MM.1S (cell line): ENCODE results near the gene JMJD6.

Experiments used
- EZH2 ChIP-seq: fragments of 300-600 bp; sonication (generic); optimal IDR thresholded peaks from 2 replicates; pipeline ENCODE3; 2017; ENCODE audit warnings: low read depth, mild to moderate bottlenecking, antibody characterized with exemption, low read length, mixed read lengths
- EZH2phosphoT487 ChIP-seq: fragments of 300-600 bp; sonication (generic); IDR thresholded peaks from 2 replicates; pipeline ENCODE4 v1.6.1; 2018; ENCODE audit warnings: antibody characterized with exemption, low read length
- TF ChIP-seq, protein P1 (sequence below): fragments of 300-600 bp; sonication (generic); IDR thresholded peaks from 2 replicates; pipeline ENCODE4 v1.5.1; 2016; ENCODE audit warnings: antibody characterized with exemption, low read length, mixed read lengths

DNA sequence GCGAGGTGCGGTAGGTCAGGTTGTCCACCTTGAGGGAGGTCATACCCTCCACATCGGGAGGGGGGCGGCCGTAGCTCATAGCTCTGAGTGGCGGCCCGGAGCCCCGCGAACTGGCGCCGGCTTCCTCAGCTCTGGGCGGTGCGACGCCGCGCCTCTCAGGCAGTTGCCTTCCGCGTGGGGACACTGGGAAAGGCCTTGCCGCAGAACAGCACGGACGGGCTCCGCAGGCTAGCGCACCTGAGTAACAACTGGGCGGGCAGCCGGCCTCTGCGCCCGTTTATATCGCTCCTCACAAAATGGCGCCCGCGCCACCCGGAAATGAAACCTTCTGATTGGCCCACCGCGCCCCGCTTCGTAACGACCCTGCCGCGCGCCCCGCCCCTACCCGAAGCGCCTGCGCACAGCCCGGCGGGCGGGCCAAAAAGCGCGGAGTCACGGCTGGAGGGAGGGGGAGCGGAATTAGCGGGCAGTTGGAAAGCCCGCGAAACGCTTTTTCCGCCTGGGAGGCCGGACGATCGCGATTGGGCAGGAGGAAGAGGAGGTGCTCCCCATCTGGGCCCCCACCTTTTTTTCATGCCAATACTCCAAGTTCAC is 10.8 kb upstream of the JMJD6 start, which contains the start of gene SRSF2:
- TF ChIP-seq, protein P1, sequence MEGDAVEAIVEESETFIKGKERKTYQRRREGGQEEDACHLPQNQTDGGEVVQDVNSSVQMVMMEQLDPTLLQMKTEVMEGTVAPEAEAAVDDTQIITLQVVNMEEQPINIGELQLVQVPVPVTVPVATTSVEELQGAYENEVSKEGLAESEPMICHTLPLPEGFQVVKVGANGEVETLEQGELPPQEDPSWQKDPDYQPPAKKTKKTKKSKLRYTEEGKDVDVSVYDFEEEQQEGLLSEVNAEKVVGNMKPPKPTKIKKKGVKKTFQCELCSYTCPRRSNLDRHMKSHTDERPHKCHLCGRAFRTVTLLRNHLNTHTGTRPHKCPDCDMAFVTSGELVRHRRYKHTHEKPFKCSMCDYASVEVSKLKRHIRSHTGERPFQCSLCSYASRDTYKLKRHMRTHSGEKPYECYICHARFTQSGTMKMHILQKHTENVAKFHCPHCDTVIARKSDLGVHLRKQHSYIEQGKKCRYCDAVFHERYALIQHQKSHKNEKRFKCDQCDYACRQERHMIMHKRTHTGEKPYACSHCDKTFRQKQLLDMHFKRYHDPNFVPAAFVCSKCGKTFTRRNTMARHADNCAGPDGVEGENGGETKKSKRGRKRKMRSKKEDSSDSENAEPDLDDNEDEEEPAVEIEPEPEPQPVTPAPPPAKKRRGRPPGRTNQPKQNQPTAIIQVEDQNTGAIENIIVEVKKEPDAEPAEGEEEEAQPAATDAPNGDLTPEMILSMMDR: no peak
- TF ChIP-seq EZH2: no peak
- TF ChIP-seq EZH2phosphoT487: no peak
